IMR-90 (cell line): Measurements from ENCODE around the gene ZNF77.

Experiments used
- CEBPB ChIP-seq: IDR thresholded peaks from 2 replicates; pipeline ENCODE4 v1.6.1; 2012; ENCODE audit warnings: low read depth, low read length, improper control_type of control experiment
- CTCF ChIP-seq: conservative IDR thresholded peaks from 2 replicates; pipeline ENCODE4 v1.5.1; 2012; ENCODE audit warnings: mild to moderate bottlenecking, low read depth, low read length, improper control_type of control experiment
- ELK1 ChIP-seq: fragments of 150-350 bp; IDR thresholded peaks from 2 replicates; pipeline ENCODE4 v1.6.1; 2016; ENCODE audit warnings: low read depth, mild to moderate bottlenecking, low read length, moderate library complexity, borderline replicate concordance
- FOS ChIP-seq: fragments of 150-350 bp; IDR thresholded peaks from 2 replicates; pipeline ENCODE4 v1.6.1; 2016; ENCODE audit warnings: low read depth, low read length
- MAFK ChIP-seq: IDR thresholded peaks from 2 replicates; pipeline ENCODE4 v1.6.1; 2012; ENCODE audit warnings: low read depth, low read length, improper control_type of control experiment
- MAZ ChIP-seq: IDR thresholded peaks from 2 replicates; pipeline ENCODE4 v1.6.1; 2012; ENCODE audit warnings: low read depth, mild to moderate bottlenecking, low read length, improper control_type of control experiment, moderate library complexity, borderline replicate concordance
- NFE2L2 ChIP-seq: fragments of 150-350 bp; IDR thresholded peaks from 2 replicates; pipeline ENCODE4 v1.6.1; 2016; ENCODE audit warnings: low read depth, mild to moderate bottlenecking, low read length
- POLR2A ChIP-seq: IDR thresholded peaks from 2 replicates; pipeline ENCODE4 v1.6.1; 2012; ENCODE audit warnings: mild to moderate bottlenecking, low read depth, low read length
- RAD21 ChIP-seq: IDR thresholded peaks from 2 replicates; pipeline ENCODE4 v1.6.1; 2012; ENCODE audit warnings: low read length, improper control_type of control experiment
- RCOR1 ChIP-seq: IDR thresholded peaks from 2 replicates; pipeline ENCODE4 v1.6.1; 2012; ENCODE audit warnings: mild to moderate bottlenecking, low read length, improper control_type of control experiment; ENCODE audit not compliant: insufficient replicate concordance
- RFX5 ChIP-seq: IDR thresholded peaks from 2 replicates; pipeline ENCODE4 v1.8.0; 2012; ENCODE audit warnings: low read depth, mild to moderate bottlenecking, low read length, moderate library complexity
- SMC3 ChIP-seq: fragments of 150-350 bp; IDR thresholded peaks from 2 replicates; pipeline ENCODE4 v1.6.1; 2016; ENCODE audit warnings: low read depth, mild to moderate bottlenecking, antibody characterized with exemption, low read length, moderate library complexity
- USF2 ChIP-seq: fragments of 150-350 bp; IDR thresholded peaks from 2 replicates; pipeline ENCODE4 v1.6.1; 2017; ENCODE audit warnings: mild to moderate bottlenecking, antibody characterized with exemption, low read length, low read depth

- TF ChIP-seq NFE2L2 = no peak
- no peak for TF ChIP-seq CEBPB
- no peak for TF ChIP-seq RAD21
- TF ChIP-seq CTCF = no peak
- no peak for TF ChIP-seq POLR2A
- no peak for TF ChIP-seq USF2
- no peak for TF ChIP-seq RFX5
- TF ChIP-seq MAZ = no peak
- TF ChIP-seq MAFK = no peak
- no peak for TF ChIP-seq ELK1
- no peak for TF ChIP-seq FOS
- no peak for TF ChIP-seq RCOR1
- no peak for TF ChIP-seq SMC3
Observed at GRCh38 chr19:2969104-2969504, 24.3 kb upstream of the ZNF77 start.
